HTR-8/SVneo (cell line): Measurements from ENCODE around the gene ITPR1.

Experiments
- DNase-seq: peaks from one replicate; pipeline ENCODE4 v3.0.0; 2011; ENCODE audit warnings: low spot score, mixed read lengths; ENCODE audit not compliant: insufficient read length
- FAIRE-seq: peaks from 2 replicates; lab custom pipeline; 2011; peaks lifted over from hg19 to GRCh38; lab: Jason Lieb, UNC

The ITPR1 gene

DNA sequence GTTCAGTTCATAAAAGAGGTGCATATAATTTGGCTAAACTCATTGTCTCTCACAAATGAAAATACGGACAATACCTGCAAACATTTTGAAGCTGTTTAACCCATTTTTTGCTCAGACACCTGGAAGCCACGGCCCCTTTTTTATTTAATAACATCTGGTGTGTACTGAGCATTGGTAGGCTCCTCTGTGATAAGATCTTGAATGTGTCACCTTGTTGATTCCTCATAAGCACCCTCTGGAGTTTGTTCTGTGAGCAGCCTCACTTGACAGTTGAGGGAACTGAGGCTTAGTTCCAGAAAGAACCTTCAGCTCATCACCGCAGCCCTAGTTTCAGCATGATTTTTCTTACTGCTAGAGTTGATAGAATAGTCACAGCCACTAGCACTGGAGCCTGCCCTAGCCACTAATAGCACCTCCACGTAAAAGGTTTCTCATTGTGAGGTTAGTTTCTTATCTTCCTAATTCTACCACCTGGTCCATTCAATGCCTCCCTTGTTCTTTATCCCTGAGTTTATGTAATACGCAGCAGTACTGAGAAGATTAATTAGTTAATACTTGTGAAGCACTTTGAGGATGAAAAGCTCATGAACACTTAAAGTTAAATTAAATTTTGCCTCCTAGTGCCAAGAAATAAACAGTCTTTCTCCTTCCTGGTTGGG lies 71.9 kb downstream of the ITPR1 start:
- DNase-seq (no peak), FAIRE-seq (no peak)

DNA sequence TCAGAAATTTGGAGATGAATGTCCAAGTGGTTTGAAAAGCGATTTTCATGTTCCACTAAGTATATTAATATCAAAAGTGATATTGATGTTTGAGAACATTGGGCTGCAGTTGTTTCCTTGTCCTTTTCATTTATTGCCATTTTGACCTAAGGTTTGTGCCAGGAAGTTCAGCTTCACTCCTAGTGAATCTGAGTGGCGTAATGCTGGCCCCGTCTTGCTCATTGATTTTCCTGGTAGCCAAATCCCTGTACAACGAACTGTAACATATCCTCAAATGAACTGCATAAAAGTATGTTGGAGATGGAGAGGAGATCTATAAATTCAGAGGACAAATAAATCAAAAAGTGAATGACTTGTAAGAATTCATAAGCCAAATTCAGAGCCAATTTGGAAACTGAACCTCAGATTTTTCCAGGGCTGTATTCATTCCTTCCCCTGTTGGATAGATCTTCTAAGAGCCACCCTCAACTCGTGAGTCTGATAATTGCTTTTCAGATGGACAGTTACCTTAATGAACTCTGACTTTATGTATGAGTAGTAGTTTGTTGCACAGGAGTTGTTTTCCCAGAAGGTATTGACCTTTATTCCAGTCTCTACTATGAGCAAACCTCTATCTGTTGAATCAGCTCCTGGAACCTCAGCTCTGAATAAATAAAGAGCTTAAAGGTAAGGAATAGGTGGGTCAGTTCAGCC lies 72.8 kb downstream of the ITPR1 start:
- DNase-seq: no peak
- no peak for FAIRE-seq

DNA sequence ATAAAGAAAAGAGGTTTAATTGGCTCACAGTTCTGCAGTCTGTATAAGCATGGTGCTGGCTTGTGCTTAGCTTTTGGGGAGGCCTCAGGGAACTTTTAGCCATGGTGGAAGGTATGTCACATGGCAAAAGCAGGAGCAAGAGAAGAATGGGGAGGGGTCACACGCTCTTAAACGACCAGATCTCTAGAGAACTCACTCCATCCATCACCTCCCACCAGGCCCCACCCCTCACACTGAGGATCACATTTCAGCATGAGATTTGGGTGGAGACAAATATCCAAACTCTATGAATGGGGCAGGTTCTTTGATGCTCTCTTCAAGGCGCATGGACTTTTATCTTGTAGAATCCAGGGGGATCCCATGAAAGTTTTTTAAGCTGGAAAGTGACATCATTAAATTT lies 75.7 kb downstream of the ITPR1 start:
- DNase-seq (no peak), FAIRE-seq (no peak)

DNA sequence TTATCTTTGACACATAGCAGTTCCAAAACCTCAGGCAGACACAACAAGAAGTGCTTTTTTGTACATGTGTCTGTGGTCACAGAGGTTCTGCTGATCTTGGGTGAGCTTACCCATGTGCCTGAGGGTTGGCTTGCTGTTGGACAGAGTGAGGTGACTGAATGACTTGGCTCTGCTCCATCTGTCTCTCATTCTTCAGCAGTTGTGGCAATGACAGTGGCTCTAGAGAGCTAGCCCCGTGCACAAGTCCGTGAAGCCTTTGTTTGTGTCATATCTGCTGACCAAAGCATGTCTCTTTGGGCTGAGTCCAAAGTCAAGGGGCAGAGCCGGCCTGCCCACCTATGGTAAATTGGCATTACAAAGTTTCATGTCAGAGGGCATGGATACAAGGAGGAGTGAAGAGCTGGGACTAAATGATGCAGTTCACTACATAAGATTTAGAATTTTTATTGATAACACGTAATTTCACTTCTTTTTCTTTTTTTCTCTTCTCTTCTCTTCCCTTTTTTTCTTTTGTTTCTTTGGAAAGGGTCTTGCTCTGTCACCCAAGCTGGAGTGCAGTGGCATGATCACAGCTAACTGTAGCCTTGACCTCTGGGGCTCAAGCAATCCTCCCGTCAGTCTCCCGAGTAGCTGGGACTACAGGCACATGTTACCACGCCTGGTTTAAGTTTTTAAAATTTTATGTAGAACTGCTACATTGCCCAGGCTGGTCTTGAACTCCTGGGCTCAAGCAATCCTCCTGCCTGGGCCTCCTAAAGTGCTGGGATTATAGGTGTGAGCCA lies 77.9 kb downstream of the ITPR1 start:
- DNase-seq (no peak), FAIRE-seq (no peak)

DNA sequence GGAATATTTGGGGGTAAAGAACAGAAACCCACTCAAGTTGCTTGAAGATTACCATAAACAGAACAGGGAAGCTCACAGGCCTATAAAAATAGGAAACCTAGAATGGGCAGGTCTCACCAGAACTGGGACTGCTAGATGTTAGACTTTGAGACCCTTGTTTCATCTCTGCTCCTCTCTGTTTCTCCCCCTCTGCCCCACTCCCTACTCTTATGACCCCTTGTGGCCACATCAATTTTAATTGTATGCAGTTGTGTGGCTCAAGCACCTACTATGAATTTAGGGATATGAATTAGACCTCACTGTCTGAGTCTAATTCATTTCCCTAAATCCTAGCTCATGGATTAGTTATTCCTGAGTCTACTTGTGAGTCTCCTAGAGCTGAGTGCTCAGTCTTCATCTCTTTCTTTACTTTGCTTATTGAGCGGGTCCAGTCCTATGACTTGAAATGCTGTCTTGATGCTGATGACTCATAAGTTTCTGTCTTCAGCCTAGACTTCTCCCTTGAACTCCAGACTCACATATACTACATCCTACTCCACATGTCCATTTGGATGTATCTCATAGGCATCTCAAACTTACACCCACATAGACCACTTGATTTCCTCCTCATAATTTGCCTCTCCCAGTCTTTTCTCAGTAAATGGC lies 78.7 kb downstream of the ITPR1 start:
- DNase-seq: no peak
- FAIRE-seq: no peak

DNA sequence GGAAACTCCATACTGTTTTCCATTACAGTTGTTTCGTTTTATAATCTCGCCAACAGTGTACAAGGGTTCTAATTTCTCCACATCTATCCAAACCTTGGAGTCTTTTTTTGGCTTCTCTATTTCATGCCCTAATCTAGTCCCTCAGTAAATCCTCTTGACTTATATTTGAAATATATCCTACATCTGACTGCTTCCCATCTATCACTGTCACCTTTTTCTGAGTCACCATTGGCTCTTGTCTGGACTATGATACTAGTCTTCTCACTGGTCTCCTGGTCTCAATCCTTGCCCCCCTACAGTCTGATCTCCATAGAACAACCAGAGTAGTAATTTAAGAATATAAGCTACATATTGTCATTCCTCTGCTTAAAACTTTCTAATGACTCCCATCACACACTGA lies 80.0 kb downstream of the ITPR1 start:
- FAIRE-seq (no peak), DNase-seq (no peak)

DNA sequence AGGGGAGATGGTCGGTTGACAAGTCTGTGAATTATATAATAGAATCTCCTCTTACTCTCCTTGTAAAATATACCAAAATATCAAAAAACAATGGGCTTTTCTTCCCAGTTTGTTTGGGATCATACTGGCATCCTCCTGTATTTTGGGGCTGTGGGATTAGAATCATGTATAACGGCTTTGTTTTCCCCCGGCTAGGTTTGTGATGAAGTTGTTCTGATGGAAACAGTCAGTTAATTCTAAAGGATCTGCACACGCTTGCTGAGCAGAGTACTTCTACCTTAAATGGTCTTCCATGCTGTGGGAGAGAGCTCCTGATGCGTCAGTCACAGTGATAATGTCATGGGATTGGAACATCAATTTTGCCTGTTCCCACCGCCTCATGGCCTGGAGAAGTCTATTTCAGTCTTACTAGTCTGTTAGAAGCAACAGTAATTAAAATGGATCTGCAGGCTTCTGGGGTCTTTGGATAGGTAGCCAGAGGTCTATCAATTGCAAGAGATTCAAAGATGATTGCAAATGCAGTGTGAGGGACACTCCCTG lies 81.3 kb downstream of the ITPR1 start:
- no peak for FAIRE-seq

DNA sequence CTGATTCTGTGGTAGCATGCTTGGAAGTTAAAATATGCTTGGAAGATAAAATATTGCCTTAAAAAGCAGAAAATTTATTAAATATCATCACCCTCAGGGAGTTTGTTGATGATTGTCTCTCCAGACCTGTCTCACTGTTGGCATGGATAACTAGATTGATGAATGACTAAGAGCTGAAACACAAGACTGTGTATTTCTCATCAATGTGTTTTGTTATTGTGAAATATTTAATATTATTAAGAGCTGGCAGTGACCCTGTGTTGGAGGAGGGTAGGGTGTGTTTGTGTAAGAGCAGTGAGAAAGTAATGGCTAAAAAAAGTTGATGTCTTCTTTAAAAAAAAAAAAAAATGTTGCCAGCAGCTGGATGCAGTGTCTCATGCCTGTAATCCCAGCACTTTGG lies 82.2 kb downstream of the ITPR1 start:
- FAIRE-seq (no peak), DNase-seq (no peak)

More for the DNA sequence above, 81.3 kb downstream of the ITPR1 start:
- no peak for DNase-seq

DNA sequence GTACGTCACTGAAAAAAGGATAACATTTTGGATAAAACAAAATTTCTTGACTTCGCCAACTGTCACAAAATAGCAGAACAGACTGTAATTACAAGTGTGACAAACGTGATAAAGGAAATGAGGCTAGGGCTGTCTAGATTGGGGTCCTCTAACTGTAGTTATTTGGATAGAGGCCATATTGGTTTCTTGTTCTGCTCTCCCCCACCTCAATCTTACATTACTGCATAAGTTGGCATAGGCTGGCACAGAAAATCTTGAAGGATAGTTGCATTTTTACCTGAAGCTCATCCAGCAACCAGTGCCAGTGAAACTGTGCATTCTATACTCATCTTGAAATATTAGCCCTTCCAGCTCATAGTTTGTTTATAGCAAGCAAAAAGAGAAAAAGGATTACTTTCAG lies 84.6 kb downstream of the ITPR1 start:
- FAIRE-seq (no peak), DNase-seq (no peak)

DNA sequence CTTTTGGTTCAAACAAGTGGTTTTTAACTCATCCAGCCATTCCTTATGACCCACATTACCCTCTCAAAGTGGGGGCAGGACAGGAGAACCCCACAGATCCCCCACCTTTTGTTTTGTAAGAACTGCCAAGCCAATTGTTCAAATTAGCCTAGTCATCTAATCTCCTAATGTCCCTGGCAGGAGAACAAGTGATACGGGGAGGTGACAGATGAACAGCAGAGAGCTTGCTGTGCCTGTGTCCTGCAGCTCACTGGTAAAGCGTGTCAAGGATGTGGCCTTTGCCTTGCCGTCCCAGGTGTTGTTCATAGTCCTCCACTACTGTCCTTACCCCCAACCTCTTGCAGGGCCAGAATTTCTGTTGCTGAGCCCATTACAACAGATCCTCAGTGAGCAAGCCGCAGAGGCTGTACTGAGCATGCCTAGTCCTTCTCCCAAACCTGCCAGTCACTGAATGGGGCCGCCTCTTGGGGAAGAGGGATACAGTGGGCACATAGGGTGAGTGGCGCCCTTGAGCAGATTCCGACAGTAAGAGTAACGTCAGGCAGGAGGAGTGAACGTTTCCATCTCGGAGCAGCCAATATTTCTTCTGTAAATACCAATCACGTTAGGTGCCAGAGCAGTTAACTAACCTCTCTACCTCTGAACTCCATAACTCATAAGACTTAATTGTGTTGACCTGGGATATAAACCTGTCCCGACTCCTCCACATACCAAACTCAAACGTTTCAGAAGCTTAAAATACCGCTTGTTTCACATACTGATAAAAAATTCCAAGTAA lies 87.4 kb downstream of the ITPR1 start:
- DNase-seq (no peak), FAIRE-seq (no peak)

DNA sequence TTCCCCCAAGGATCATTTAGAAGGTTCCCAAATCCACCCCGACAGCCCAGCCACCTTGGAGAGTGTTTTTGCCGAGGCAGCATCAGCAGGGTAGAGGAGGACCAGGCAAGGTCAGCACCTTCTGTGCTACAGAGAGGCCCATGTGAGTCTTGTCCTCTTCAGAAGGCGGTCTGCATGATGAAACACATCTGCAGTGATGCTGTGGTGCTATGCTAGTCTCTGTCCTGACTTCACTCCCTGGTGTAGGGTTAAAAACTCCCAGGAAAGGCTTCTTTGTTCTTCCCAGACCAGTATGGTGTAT lies 87.9 kb downstream of the ITPR1 start:
- FAIRE-seq (no peak), DNase-seq (no peak)

DNA sequence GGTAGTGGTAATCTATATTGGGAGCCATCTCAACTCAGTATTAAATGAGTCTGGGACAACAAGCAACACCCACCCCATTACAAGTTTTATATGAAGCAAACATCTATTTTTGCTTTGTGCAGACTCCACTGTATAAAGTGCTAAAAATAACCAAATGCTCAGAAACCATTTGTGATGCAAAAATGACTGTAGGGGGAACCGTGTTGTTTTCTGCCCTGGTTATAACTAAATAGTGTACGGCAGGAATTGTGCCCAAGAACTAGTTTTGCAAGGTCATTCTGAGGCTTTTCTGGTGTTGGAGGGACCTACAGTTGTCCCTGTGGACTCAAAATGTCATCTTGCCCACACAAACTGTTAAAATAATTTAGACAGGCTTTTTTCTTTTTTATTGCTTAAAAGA lies 88.3 kb downstream of the ITPR1 start:
- DNase-seq (no peak), FAIRE-seq (no peak)

DNA sequence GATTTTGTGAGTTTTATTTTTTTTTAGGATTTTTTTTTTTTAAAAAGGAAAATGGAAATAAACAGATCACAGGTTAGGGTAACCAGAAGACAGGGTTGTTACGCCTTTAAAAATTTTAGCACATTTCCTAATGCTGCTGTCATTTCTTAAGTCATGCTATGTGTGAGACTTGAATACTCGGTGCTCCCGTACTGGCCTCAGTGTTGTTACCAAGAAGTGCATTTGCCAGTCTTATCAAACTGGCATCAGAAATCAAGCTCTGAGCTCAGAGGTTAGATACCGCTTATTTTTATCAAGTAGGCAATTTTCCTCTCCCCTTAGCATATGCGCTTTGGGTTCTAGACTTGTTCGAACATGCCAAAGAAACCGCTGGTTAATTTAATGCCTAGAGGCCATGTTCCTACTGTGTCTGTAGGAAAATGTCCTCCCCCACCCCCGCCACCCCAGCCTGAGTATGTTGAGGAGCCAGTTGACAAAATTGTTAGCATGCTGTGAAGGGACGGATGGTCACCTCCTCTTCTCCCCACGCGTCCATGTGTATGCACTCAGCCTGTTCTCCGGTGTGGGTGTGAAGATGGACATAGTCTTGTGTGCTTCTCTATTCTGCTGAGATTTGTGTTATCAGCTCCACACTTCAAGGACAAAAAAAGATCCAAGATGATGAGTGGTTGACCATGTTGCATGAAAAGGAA lies 88.9 kb downstream of the ITPR1 start:
- DNase-seq (no peak), FAIRE-seq (no peak)

DNA sequence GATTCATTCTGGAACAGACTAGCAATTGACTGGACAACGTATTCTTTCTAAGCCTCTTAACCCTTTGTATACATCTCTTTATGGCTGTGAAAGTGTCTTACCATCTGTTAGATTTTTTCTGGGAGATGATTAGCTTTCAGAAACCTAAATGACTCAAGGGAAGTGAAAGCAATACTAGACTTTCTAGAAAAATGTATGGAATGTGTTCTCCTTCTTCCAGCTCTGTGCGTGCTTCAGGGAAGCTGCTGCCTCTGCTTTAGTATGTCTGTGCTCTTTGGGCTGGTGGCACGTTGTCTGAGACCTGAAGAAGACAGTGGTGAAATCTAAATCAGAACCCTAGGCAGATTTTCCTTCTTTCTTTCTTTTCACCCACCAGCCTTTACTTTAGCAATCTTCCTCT lies 89.5 kb downstream of the ITPR1 start:
- FAIRE-seq (no peak), DNase-seq (no peak)

DNA sequence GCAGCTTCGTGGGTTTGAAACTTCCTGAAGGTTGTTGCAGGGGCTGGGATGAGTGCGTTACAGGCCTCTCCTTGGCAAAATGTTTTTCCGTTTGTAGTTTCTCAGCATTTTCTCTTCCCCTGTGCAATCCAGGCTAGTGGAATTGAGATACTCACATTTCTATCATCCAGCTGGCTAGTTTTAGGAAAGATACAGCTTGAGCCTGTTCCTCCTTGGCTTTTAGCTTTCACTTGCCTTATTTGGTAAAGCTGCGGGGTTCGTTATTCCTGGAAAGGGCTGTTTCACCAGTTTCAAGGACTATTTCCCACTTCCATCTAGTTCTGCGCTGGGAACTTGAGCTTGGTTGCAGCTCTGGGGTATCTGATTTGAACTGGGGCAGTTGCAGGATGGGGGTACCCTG lies 90.3 kb downstream of the ITPR1 start:
- FAIRE-seq (no peak), DNase-seq (no peak)

DNA sequence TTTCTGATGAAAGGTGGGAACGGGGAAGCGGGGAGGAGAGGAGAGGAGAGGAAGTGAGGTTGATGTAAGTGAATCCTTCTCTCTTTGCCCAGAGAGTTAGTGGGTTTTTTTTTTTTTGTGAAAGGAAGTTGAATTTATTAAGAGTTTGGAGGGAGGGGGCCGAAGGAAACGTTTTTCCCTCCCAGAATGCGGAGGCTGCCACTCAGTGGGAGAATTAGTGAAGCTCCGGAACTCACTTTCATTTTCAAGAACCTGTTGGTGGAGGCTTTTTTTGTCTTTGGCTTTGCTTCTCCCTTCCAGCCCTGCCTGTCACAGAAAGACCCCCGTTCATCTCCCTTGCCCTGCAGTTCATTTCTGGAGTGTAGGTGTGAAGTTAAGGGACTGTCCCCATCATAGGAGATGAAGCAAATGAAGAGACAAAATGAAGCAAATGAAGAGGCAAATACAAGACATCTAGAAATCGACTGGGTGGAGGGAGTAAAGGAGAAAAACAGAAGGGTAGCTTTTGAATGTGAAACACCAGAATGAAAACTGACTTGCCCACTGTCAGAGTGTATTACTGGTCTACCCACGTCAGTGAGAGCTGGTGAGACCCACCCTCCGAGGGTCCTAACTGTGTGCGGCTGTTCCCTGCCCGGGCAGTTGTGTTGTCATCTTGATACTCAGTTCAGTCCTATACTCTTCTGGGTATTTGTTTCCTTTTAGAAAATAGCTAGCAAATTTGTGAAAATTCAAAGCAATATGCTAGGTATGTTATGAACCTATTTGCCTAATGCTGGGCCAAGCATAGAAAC lies 91.5 kb downstream of the ITPR1 start:
- FAIRE-seq (no peak), DNase-seq (no peak)

DNA sequence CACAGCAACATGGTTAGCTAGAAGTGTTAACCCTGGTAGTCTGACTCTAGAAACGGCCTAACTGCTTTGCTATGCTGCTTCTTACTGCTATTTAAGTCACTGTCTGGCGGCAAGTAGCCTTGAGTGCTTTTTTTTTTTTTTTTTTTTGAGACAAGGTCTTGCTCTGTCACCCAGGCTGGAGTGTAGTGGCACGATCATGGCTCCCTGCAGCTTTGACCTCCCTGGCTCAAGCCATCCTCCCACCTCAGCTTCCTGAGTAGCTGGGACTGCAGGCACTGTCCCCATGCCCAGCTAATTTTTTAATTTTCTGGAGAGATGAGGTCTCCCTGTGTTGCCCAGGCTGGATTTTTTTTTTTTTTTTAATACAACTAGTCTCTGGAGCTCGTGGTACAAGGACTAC lies 93.2 kb downstream of the ITPR1 start:
- FAIRE-seq (no peak), DNase-seq (no peak)

DNA sequence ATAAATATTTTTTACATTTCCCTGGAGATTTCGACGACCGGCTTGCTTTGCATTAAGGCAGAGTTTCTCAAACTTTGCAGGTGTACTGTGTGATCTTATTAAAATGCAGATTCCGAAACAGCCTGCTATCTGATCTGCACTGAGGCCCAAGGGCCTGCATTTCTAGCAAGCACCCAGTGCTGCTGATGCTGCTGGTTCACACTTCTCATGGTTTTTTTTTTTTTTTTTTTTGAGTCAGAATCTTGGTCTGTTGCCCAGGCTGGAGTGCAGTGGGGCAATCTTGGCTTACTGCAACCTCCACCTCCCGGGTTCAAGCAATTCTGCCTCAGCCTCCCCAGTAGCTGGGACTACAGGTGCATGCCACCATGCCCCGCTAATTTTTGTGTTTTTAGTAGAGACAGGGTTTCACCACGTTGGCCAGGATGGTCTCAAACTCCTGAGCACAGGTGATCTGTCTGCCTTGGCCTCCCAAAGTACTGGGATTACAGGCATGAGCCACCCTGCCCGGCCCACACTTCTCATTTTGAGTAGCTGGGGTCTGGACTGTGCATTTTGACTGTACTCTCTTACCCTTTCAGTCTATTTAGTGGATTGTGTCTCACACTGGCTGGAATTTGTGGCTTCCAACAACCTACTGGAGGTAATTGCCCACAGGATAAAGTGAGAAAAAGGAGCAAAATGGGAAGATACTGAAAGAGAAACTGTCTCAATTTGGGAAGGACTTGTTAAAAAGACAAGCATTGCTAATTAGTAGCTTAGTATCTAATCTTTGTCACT lies 94.1 kb downstream of the ITPR1 start:
- no peak for DNase-seq

More for the DNA sequence above, 94.1 kb downstream of the ITPR1 start:
- no peak for FAIRE-seq
